ENCODE results near the gene ARAP3. TPM values are rescaled to one million over a fixed set of nuclear protein-coding genes. Genes with fewer than 3 reads are reported as not detected.

ARAP3 gene
- total RNA-seq, 1 donor from 2014 or later = 6.2 TPM

DNA sequence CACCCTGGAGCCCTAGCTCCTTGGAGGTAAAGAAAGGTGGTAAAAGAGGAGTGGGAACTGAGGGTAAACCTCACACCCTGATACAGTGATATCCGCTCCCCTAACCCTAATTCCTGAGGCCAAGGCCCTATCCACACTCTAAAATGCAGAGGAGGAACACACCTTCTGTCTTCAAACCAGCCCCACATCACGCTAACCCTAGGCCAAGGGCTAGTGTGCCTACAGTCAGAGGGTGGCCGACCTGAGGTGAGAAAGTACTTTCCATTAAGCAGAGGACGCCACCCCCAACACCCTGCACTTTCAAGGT is 46.0 kb downstream of the ARAP3 start:
- H3K36me3 Mint-ChIP-seq (ENCODE audit: insufficient read depth) = peaks cover 3% of the 10 kb centered on the region
- peak overlapping the region; percentile 84 for H3K4me3 Mint-ChIP-seq (ENCODE audit: low read depth)
- DNase-seq (ENCODE audit: low spot score, unreplicated experiment) = no peak
- peaks cover 6% of the 10 kb centered on the region for H3K27me3 Mint-ChIP-seq
- peak overlapping the region; percentile 95 for H3K27ac Mint-ChIP-seq
- TF ChIP-seq, protein P1, sequence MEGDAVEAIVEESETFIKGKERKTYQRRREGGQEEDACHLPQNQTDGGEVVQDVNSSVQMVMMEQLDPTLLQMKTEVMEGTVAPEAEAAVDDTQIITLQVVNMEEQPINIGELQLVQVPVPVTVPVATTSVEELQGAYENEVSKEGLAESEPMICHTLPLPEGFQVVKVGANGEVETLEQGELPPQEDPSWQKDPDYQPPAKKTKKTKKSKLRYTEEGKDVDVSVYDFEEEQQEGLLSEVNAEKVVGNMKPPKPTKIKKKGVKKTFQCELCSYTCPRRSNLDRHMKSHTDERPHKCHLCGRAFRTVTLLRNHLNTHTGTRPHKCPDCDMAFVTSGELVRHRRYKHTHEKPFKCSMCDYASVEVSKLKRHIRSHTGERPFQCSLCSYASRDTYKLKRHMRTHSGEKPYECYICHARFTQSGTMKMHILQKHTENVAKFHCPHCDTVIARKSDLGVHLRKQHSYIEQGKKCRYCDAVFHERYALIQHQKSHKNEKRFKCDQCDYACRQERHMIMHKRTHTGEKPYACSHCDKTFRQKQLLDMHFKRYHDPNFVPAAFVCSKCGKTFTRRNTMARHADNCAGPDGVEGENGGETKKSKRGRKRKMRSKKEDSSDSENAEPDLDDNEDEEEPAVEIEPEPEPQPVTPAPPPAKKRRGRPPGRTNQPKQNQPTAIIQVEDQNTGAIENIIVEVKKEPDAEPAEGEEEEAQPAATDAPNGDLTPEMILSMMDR (IDR thresholded peaks at IDR 0.05; ENCODE audit: unreplicated experiment) = no peak
- no peaks in the 10 kb centered on the region for H3K9me3 Mint-ChIP-seq (ENCODE audit: low read depth)
- H3K4me1 Mint-ChIP-seq (ENCODE audit: low read depth) = peaks cover 12% of the 10 kb centered on the region

DNA sequence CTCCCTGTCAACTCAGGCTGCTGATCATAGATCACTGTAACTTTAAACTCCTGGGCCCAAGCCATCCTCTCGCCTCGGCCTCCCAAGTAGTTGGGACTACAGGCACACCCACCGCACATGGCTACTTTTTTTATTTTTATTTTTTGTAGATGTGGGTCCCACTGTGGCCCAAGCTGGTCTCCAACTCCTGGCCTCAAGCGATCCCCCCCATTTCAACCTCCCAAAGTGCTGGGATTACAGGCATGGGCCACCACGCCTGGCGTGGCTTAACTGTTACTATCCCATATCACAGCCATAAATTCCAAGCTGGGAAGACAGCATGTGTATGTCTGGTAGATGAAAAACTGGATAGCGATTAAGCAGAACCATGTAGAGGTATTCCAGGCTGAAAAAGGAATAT is 46.4 kb downstream of the ARAP3 start:
- no peak for DNase-seq (ENCODE audit: low spot score, unreplicated experiment)
- TF ChIP-seq, protein P1 (IDR thresholded peaks at IDR 0.05; ENCODE audit: unreplicated experiment) = no peak
- Mint-ChIP-seq H3K4me3 (ENCODE audit: low read depth) (peak overlapping the region; percentile 84), H3K27ac (peak overlapping the region; percentile 95), H3K9me3 (ENCODE audit: low read depth) (no peaks in the 10 kb centered on the region), H3K27me3 (peaks cover 6% of the 10 kb centered on the region), H3K4me1 (ENCODE audit: low read depth) (peaks cover 12% of the 10 kb centered on the region), H3K36me3 (ENCODE audit: insufficient read depth) (peaks cover 2% of the 10 kb centered on the region)

DNA sequence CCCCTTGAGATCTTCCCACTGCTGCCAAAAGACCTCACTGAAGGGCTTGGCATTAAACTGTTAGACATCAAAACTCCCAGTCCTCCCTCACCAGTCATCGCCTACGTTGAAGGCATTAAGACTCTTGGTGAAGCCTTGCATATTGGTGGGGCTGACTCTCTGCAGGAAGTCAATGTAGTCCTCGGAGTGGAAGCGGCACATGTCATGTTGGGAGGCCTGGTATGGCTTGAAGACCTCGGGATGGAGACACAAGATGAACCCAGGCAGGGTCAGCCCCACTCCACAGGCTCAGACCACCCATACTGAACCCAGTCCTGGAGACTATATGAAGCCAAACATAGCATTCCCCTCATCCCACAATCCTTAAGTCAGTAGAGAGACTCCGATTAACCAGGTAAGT is 47.3 kb downstream of the ARAP3 start:
- H3K4me3 Mint-ChIP-seq (ENCODE audit: low read depth) = peak overlapping the region; percentile 84
- no peak for DNase-seq (ENCODE audit: low spot score, unreplicated experiment)
- TF ChIP-seq, protein P1 (IDR thresholded peaks at IDR 0.05; ENCODE audit: unreplicated experiment) = no peak
- peaks cover 12% of the 10 kb centered on the region for H3K4me1 Mint-ChIP-seq (ENCODE audit: low read depth)
- H3K9me3 Mint-ChIP-seq (ENCODE audit: low read depth) = no peaks in the 10 kb centered on the region
- no peak overlapping the region for H3K27ac Mint-ChIP-seq
- H3K27me3 Mint-ChIP-seq = peaks cover 6% of the 10 kb centered on the region
- peaks cover 2% of the 10 kb centered on the region for H3K36me3 Mint-ChIP-seq (ENCODE audit: insufficient read depth)

DNA sequence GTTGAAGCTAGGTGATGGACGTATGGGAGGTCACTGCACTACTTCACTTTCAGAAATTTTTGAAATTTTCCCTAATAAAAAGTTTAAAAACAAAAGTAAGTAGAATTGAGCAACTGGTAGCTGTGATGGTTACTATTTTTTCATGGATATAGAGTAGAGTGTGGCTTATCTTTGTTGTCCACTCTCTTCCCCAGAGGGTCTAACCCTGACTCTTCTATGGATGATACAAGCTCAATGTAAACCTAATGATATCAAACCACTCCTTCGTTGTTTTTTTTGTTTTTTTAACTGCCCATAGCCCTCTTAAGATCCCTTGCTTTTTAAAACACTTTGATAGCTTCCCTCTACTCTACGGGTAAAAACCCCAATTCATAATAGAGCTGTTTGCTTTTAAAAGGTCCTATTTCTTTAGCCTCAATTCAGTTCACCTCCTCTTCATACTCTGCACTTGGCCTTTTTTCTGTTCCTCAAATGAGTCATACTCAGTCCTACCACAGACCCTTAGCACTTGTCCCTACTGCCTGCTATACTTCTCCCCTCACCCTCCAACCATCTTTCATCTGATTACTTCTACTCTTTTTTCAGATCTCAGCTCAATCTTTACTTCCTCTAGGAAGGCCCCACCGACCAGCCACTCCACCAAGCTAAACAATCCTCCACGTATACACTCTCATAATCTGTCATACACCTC is 48.0 kb downstream of the ARAP3 start:
- Mint-ChIP-seq H3K27me3 (peaks cover 6% of the 10 kb centered on the region), H3K9me3 (ENCODE audit: low read depth) (no peaks in the 10 kb centered on the region)

DNA sequence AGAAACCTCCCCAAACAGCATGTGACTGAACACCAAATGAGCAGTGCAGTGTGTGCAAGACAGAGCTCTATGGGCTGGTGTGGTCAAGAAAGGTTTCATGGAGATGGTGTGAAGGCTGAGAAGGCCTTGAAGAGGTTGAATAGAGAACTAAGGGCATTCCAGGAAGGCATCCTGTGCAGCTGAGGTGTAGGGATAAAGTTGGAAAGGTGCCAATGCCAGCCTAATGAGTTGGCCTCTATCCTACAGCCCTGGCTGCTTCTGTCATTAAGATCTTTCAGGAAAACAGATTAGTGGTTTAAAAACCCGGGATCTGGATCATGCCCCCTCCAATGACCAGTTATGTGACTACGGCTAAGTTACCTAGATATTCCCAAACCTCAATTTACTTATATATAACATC is 49.4 kb downstream of the ARAP3 start:
- TF ChIP-seq, protein P1 (IDR thresholded peaks at IDR 0.05; ENCODE audit: unreplicated experiment) = no peak
- no peak for DNase-seq (ENCODE audit: low spot score, unreplicated experiment)
- Mint-ChIP-seq H3K9me3 (ENCODE audit: low read depth) (no peaks in the 10 kb centered on the region), H3K36me3 (ENCODE audit: insufficient read depth) (peaks cover 2% of the 10 kb centered on the region), H3K4me1 (ENCODE audit: low read depth) (peaks cover 12% of the 10 kb centered on the region), H3K27me3 (no peaks in the 10 kb centered on the region), H3K27ac (no peak overlapping the region), H3K4me3 (ENCODE audit: low read depth) (no peak overlapping the region)

More for the DNA sequence above, 48.0 kb downstream of the ARAP3 start:
- TF ChIP-seq, protein P1 (IDR thresholded peaks at IDR 0.05; ENCODE audit: unreplicated experiment) = no peak
- Mint-ChIP-seq H3K36me3 (ENCODE audit: insufficient read depth) (peaks cover 2% of the 10 kb centered on the region), H3K27ac (no peak overlapping the region), H3K4me1 (ENCODE audit: low read depth) (peaks cover 12% of the 10 kb centered on the region), H3K4me3 (ENCODE audit: low read depth) (no peak overlapping the region)
- no peak for DNase-seq (ENCODE audit: low spot score, unreplicated experiment)

Data from progenitor cell of endocrine pancreas (in vitro differentiated cells).